Keratinocyte (primary cell): ENCODE results near the gene TARBP2.
A peak's percentile ranks its signal among the peaks of the same experiment; 100 is the strongest.

Source experiments
- EZH2 ChIP-seq: IDR thresholded peaks from one replicate; pipeline ENCODE4 v1.6.1; 2012; ENCODE audit warnings: inconsistent platforms, mild to moderate bottlenecking, low read length, moderate library complexity
- TF ChIP-seq, protein P1 (sequence below), 3 experiments: IDR thresholded peaks in 1 of 3; conservative IDR thresholded peaks in 1 of 3; optimal IDR thresholded peaks in 1 of 3; 2 replicates in 2 of 3; 3 replicates in 1 of 3; pipeline versions ENCODE3 to v1.5.1; 2011; ENCODE audit warnings: low read length in 3 of 3, mild to moderate bottlenecking in 3 of 3, moderate library complexity in 2 of 3, control low read depth in 1 of 3, inconsistent platforms in 1 of 3; ENCODE audit not compliant: insufficient read depth in 2 of 3; ENCODE audit errors: extremely low read depth in 1 of 3

DNA sequence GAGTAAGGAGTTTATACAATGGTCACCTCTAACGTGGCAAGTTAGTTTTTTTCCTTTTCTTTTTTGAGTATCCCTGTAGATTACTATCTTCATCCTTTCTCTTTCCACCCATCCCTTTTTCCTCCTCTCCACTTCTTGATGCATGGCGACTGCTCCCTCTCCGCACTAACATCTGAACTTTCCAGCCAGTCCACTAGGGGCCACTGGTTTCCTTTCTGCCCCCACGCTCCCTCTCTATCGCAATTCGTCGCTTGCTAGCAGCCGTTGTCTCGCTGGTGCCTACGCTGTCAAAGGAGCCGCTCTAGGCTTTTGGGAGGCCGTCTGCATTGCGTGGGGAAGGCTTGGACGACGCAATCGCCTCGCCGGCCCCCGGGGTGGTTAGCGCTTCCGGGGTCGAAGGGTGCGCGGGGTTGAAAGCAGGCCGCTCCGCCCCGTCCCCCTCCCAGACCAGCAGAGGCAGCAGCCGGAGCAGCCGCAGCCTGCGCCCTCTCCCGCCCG lies 49.4 kb upstream of the TARBP2 start, which contains the start of gene PCBP2:
- TF ChIP-seq, protein P1, sequence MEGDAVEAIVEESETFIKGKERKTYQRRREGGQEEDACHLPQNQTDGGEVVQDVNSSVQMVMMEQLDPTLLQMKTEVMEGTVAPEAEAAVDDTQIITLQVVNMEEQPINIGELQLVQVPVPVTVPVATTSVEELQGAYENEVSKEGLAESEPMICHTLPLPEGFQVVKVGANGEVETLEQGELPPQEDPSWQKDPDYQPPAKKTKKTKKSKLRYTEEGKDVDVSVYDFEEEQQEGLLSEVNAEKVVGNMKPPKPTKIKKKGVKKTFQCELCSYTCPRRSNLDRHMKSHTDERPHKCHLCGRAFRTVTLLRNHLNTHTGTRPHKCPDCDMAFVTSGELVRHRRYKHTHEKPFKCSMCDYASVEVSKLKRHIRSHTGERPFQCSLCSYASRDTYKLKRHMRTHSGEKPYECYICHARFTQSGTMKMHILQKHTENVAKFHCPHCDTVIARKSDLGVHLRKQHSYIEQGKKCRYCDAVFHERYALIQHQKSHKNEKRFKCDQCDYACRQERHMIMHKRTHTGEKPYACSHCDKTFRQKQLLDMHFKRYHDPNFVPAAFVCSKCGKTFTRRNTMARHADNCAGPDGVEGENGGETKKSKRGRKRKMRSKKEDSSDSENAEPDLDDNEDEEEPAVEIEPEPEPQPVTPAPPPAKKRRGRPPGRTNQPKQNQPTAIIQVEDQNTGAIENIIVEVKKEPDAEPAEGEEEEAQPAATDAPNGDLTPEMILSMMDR (optimal IDR thresholded peaks at IDR 0.05 in 1 of 3, IDR thresholded peaks at IDR 0.05 in 1 of 3, conservative IDR thresholded peaks at IDR 0.05 in 1 of 3; ENCODE audit: extremely low read depth in 1 of 3, insufficient read depth in 2 of 3, low read length in 3 of 3) = peak; percentile 85 to 91 (median 89)
- TF ChIP-seq EZH2 = no peak
